HEK293T (cell line): ENCODE results near the gene SLC25A19.

Source experiments
- CTCF ChIA-PET: fragments of 350-600 bp; formaldehyde crosslinking; extraction: SDS; loops from one replicate; lab custom pipeline; 2021; ENCODE audit warnings: antibody characterized with exemption, inconsistent platforms; lab: Yijun Ruan, JAX
- POLR2A ChIA-PET: fragments of 350-600 bp; formaldehyde crosslinking; extraction: SDS; loops from one replicate; lab custom pipeline; 2020; ENCODE audit warnings: antibody characterized with exemption, inconsistent platforms; lab: Yijun Ruan, JAX
- DNase-seq: peaks from one replicate; pipeline ENCODE4 v3.0.0; 2012; ENCODE audit warnings: mixed read lengths; ENCODE audit errors: extremely low spot score
- ARNT ChIP-seq: fragments of 450-650 bp; IDR thresholded peaks from 2 replicates; pipeline ENCODE4 v1.6.1; 2017; ENCODE audit warnings: mild to moderate bottlenecking
- BHLHE40 ChIP-seq: fragments of 450-650 bp; IDR thresholded peaks from 2 replicates; pipeline ENCODE4 v1.6.1; 2016; ENCODE audit warnings: mild to moderate bottlenecking, moderate library complexity, borderline replicate concordance
- CTBP1 ChIP-seq: fragments of 450-650 bp; IDR thresholded peaks from 2 replicates; pipeline ENCODE4 v1.6.1; 2016; ENCODE audit warnings: borderline replicate concordance
- ELF4 ChIP-seq: fragments of 450-650 bp; IDR thresholded peaks from 2 replicates; pipeline ENCODE4 v1.6.1; 2017; ENCODE audit warnings: antibody characterized with exemption
- FOXA1 ChIP-seq: fragments of 450-650 bp; IDR thresholded peaks from 2 replicates; pipeline ENCODE4 v1.6.1; 2016; ENCODE audit warnings: mild to moderate bottlenecking
- FOXK2 ChIP-seq: fragments of 450-650 bp; IDR thresholded peaks from 2 replicates; pipeline ENCODE4 v1.6.1; 2016; ENCODE audit warnings: mild to moderate bottlenecking
- FOXM1 ChIP-seq: fragments of 450-650 bp; IDR thresholded peaks from 2 replicates; pipeline ENCODE4 v1.6.1; 2017; ENCODE audit warnings: mild to moderate bottlenecking, borderline replicate concordance
- HDGF ChIP-seq: fragments of 450-650 bp; IDR thresholded peaks from 2 replicates; pipeline ENCODE4 v1.6.1; 2017; ENCODE audit warnings: antibody characterized with exemption, borderline replicate concordance
- L3MBTL2 ChIP-seq: fragments of 450-650 bp; conservative IDR thresholded peaks from 2 replicates; pipeline ENCODE4 v1.6.1; 2016; ENCODE audit warnings: mild to moderate bottlenecking
- LEF1 ChIP-seq: fragments of 450-650 bp; IDR thresholded peaks from 2 replicates; pipeline ENCODE4 v1.6.1; 2017; ENCODE audit warnings: mild to moderate bottlenecking, borderline replicate concordance
- NFRKB ChIP-seq: fragments of 450-650 bp; IDR thresholded peaks from 2 replicates; pipeline ENCODE4 v1.6.1; 2016; ENCODE audit warnings: mild to moderate bottlenecking, moderate library complexity
- PKNOX1 ChIP-seq: fragments of 450-650 bp; IDR thresholded peaks from 2 replicates; pipeline ENCODE4 v1.6.1; 2016
- SP1 ChIP-seq: fragments of 450-650 bp; IDR thresholded peaks from 2 replicates; pipeline ENCODE4 v1.6.1; 2017
- SUZ12 ChIP-seq: fragments of 450-650 bp; IDR thresholded peaks from 2 replicates; pipeline ENCODE4 v1.6.1; 2016; ENCODE audit warnings: mild to moderate bottlenecking
- TARDBP ChIP-seq: fragments of 450-650 bp; IDR thresholded peaks from 2 replicates; pipeline ENCODE4 v1.6.1; 2016
- ZNF384 ChIP-seq: fragments of 450-650 bp; IDR thresholded peaks from 2 replicates; pipeline ENCODE4 v1.6.1; 2016

SLC25A19 gene

GRCh38 chr17:75242461-75243042 lies 46.7 kb downstream of the SLC25A19 start:
- POLR2A ChIA-PET, result interaction anchor here (0.6 to 2.8 kb wide), 3 partner anchors 28 to 159 kb away, joined by 3 to 10 read pairs (median 3); partner anchors contain the start of gene MIF4GD
- CTCF ChIA-PET, result interaction anchor here (0.5 to 1.0 kb wide), 5 partner anchors 13 to 112 kb away, joined by 3 to 14 read pairs (median 4); partner anchors contain the start of gene MIF4GD
- TF ChIP-seq LEF1, result no peak
- TF ChIP-seq FOXK2, result no peak
- TF ChIP-seq HDGF, result no peak
- no peak for TF ChIP-seq SP1
- TF ChIP-seq TARDBP, result no peak
- TF ChIP-seq PKNOX1, result no peak
- TF ChIP-seq SUZ12, result no peak
- TF ChIP-seq BHLHE40, result no peak
- no peak for TF ChIP-seq ZNF384
- TF ChIP-seq NFRKB, result no peak
- TF ChIP-seq CTBP1, result no peak
- TF ChIP-seq FOXA1, result no peak
- no peak for TF ChIP-seq ARNT
- no peak for DNase-seq

- no peak for DNase-seq
- ChIA-PET POLR2A (interaction anchor here (0.6 to 2.8 kb wide), 4 partner anchors 29 to 255 kb away, joined by 3 to 10 read pairs (median 3); partner anchors contain the start of genes CDR2L and MIF4GD), CTCF (interaction anchor here (0.6 to 1.0 kb wide), 4 partner anchors 29 to 111 kb away, joined by 3 to 5 read pairs (median 3); partner anchors contain the start of gene MIF4GD)
- TF ChIP-seq SP1 (no peak), ELF4 (no peak), NFRKB (no peak), CTBP1 (no peak), TARDBP (no peak), ARNT (no peak), BHLHE40 (no peak), LEF1 (no peak), FOXM1 (no peak), L3MBTL2 (no peak), ZNF384 (no peak), HDGF (no peak), FOXK2 (no peak), FOXA1 (no peak), SUZ12 (no peak), PKNOX1 (no peak)
These were observed 47.2 kb downstream of the SLC25A19 start for GRCh38 chr17:75241996-75242460.

GRCh38 chr17:75241502-75241901 lies 47.7 kb downstream of the SLC25A19 start:
- no peak for DNase-seq
- ChIA-PET CTCF (interaction anchor here (0.6 to 3.0 kb wide), 6 partner anchors 8 to 131 kb away, joined by 3 to 24 read pairs (median 16); partner anchors contain the start of genes ARMC7, GGA3, MIF4GD and MRPS7), POLR2A (interaction anchor here (0.8 to 2.8 kb wide), 2 partner anchors 30 to 254 kb away, joined by 3 to 10 read pairs; partner anchors contain the start of genes CDR2L and MIF4GD)
- TF ChIP-seq ARNT (no peak), L3MBTL2 (no peak), FOXA1 (no peak), LEF1 (no peak), FOXM1 (no peak)

GRCh38 chr17:75241143-75241430 lies 48.1 kb downstream of the SLC25A19 start:
- TF ChIP-seq ZNF384 (no peak), FOXA1 (no peak)
- ChIA-PET POLR2A (interaction anchor here (0.9 to 2.8 kb wide), 5 partner anchors 21 to 131 kb away, joined by 3 to 14 read pairs (median 4); partner anchors contain the start of genes ARMC7, GGA3, MIF4GD and MRPS7), CTCF (interaction anchor here (1.0 to 3.0 kb wide), 17 partner anchors 8 to 280 kb away, joined by 3 to 24 read pairs (median 6); partner anchors contain the start of genes ARMC7, GGA3, MIF4GD and MRPS7)
- DNase-seq, result no peak

GRCh38 chr17:75240394-75241142 lies 48.7 kb downstream of the SLC25A19 start:
- DNase-seq, result peak; percentile 82
- TF ChIP-seq ARNT (peak; percentile 26; the same call in 1 of the 2 replicates), PKNOX1 (no peak; the same call in 1 of the 2 replicates)
- ChIA-PET POLR2A (interaction anchor here (0.8 to 2.8 kb wide), 7 partner anchors 9 to 171 kb away, joined by 3 to 14 read pairs (median 4); partner anchors contain the start of genes ARMC7, GGA3, MIF4GD and MRPS7), CTCF (interaction anchor here (0.6 to 3.0 kb wide), 22 partner anchors 9 to 788 kb away, joined by 3 to 24 read pairs (median 4); partner anchors contain the start of genes ARMC7, GGA3, MIF4GD and MRPL58)
